HepG2 (cell line): Measurements from ENCODE around the gene TRAPPC3. TPM values are rescaled to one million over a fixed set of nuclear protein-coding genes. Genes with fewer than 3 reads are reported as not detected.

Source experiments
- CBFB ChIP-seq: sonication (generic); formaldehyde crosslinking; IDR thresholded peaks from 2 replicates; pipeline ENCODE4 v1.4.0; 2020; ENCODE audit warnings: missing genetic modification reagents
- CBX1 ChIP-seq: IDR thresholded peaks from one replicate; pipeline ENCODE4 v1.6.1; 2016; ENCODE audit warnings: antibody characterized with exemption, low read depth
- CCDC6 ChIP-seq: sonication (generic); formaldehyde crosslinking; IDR thresholded peaks from 2 replicates; pipeline ENCODE4 v1.8.1; 2022; ENCODE audit warnings: mild to moderate bottlenecking, missing genetic modification reagents, moderate library complexity
- HMG20B ChIP-seq: conservative IDR thresholded peaks from 2 replicates; pipeline ENCODE4 v1.6.1; 2016; ENCODE audit warnings: missing genetic modification reagents, missing compliant biosample characterization
- ISX ChIP-seq: sonication (generic); formaldehyde crosslinking; conservative IDR thresholded peaks from 2 replicates; pipeline ENCODE4 v1.5.0; 2020; ENCODE audit warnings: missing genetic modification reagents
- PAWR ChIP-seq: sonication (generic); formaldehyde crosslinking; IDR thresholded peaks from 2 replicates; pipeline ENCODE4 v1.4.0; 2020; ENCODE audit warnings: missing genetic modification reagents, mild to moderate bottlenecking, borderline replicate concordance
- PHF5A ChIP-seq: IDR thresholded peaks from one replicate; pipeline ENCODE4 v1.6.1; 2018; ENCODE audit warnings: low read depth, missing genetic modification reagents; ENCODE audit not compliant: unreplicated experiment
- REPIN1 ChIP-seq: sonication (generic); formaldehyde crosslinking; IDR thresholded peaks from 2 replicates; pipeline ENCODE4 v1.8.0; 2022; ENCODE audit warnings: missing genetic modification reagents, low read depth, mild to moderate bottlenecking, borderline replicate concordance
- SSRP1 ChIP-seq: IDR thresholded peaks from 2 replicates; pipeline ENCODE4 v1.6.1; 2016; ENCODE audit warnings: control low read depth
- ZNF430 ChIP-seq: sonication (generic); formaldehyde crosslinking; IDR thresholded peaks from 2 replicates; pipeline ENCODE4 v1.9.0; 2021; ENCODE audit warnings: mild to moderate bottlenecking, missing genetic modification reagents
- ZNF546 ChIP-seq: sonication (generic); formaldehyde crosslinking; conservative IDR thresholded peaks from 2 replicates; pipeline ENCODE4 v1.8.1; 2023; ENCODE audit warnings: mild to moderate bottlenecking, missing genetic modification reagents
- polyA plus RNA-seq, 8 experiments: library from polyadenylated mRNA; depleted of rRNA in 3 of 8; stranded (reverse) in 7 of 8; unstranded in 1 of 8; fragments of >200 nt; fragmentation: Illumina TruSeq in 4 of 8; extraction: Trizol in 4 of 8; gene quantifications; 2 replicates each; pipeline versions ENCODE4 v1.2.1 to v1.2.3, GENCODE V29; 2011 to 2016; ENCODE audit warnings: low read depth in 4 of 8, missing spikeins in 1 of 8, mixed read lengths in 1 of 8; ENCODE audit not compliant: insufficient read depth in 1 of 8
- total RNA-seq, 5 experiments: library from RNA; depleted of rRNA; stranded (reverse); fragments of >200 nt; fragmentation: Illumina TruSeq; extraction: Trizol; gene quantifications; 2 replicates each; pipeline ENCODE4 v1.2.3, GENCODE V29; 2016; ENCODE audit warnings: low read depth in 1 of 5
- TF ChIP-seq, protein P1 (sequence below): sonication (generic); formaldehyde crosslinking; IDR thresholded peaks from 2 replicates; pipeline ENCODE4 v1.4.0; 2020; ENCODE audit warnings: mild to moderate bottlenecking, missing genetic modification reagents
- TF ChIP-seq, protein P2 (sequence below): sonication (generic); formaldehyde crosslinking; IDR thresholded peaks from 2 replicates; pipeline ENCODE4 v1.4.0; 2020; ENCODE audit warnings: missing genetic modification reagents
- TF ChIP-seq, protein P3 (sequence below): sonication (generic); formaldehyde crosslinking; IDR thresholded peaks from 2 replicates; pipeline ENCODE4 v1.4.0; 2020; ENCODE audit warnings: mild to moderate bottlenecking, missing genetic modification reagents
- TF ChIP-seq, protein P4 (sequence below): sonication (generic); formaldehyde crosslinking; IDR thresholded peaks from 2 replicates; pipeline ENCODE4 v1.5.1; 2020; ENCODE audit warnings: missing genetic modification reagents, mild to moderate bottlenecking, borderline replicate concordance
- TF ChIP-seq, protein P5 (sequence below): sonication (generic); formaldehyde crosslinking; IDR thresholded peaks from 2 replicates; pipeline ENCODE4 v1.9.0; 2022; ENCODE audit warnings: low read depth, missing genetic modification reagents
- TF ChIP-seq, protein P6 (sequence below): sonication (generic); formaldehyde crosslinking; IDR thresholded peaks from 2 replicates; pipeline ENCODE4 v1.4.0; 2020; ENCODE audit warnings: missing genetic modification reagents
- TF ChIP-seq, protein P7 (sequence below): IDR thresholded peaks from 2 replicates; pipeline ENCODE4 v1.6.1; 2016; ENCODE audit warnings: control low read depth

Gene TRAPPC3
- total and polyA plus RNA-seq, 2 of the 13 experiments (the other 11 are each of a cell fraction or from before 2014, with no cell fraction given), result 53.7 to 62.4 TPM

DNA sequence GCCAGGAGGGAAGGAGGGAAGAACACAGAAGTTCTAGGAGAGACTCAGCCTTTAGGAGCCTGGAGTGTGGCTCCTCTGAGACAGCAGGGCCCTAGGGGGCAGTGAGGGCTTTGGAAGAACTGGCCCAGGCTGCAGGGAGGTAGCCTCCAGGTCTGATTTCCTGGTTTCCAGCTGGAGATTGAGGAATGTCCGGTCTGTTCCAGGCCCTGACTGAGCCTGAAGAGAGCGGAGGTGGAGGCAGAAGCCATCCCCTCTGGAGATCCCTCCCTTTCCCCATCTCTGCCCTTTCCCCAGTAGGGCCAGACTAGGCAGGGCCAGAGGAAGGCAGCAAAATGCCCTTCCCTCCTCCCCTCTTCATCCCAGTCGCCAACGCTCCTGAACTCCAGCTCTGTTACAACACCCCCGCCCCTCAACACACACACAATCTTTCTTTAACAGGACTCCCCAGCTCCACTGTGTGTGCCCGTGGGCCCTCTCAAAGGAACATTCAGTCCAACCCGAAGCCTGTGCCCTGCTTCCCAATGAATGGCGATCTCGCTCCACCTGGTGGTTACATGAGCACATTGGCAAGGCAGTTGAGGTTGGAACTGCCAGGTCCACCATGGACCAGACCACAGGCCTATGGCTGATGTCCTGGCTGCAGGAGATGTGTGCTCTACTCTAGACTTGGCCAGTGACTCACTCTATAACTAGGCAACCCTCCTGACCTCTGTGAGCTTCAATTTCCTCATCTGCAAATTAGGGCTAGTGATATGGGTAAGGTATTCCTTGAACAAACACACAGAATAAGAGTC, 38.7 kb upstream of the TRAPPC3 start (continued):
- TF ChIP-seq, protein P1, sequence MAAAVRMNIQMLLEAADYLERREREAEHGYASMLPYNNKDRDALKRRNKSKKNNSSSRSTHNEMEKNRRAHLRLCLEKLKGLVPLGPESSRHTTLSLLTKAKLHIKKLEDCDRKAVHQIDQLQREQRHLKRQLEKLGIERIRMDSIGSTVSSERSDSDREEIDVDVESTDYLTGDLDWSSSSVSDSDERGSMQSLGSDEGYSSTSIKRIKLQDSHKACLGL, result peak; percentile 19; the same call in 1 of the 2 replicates
- TF ChIP-seq PHF5A (CRISPR knock-in tag), result no peak
- 0 out of 2 replicates have a peak, but pooled peaks have one; percentile 67 for TF ChIP-seq SSRP1 (CRISPR knock-in tag)
- TF ChIP-seq, protein P2, sequence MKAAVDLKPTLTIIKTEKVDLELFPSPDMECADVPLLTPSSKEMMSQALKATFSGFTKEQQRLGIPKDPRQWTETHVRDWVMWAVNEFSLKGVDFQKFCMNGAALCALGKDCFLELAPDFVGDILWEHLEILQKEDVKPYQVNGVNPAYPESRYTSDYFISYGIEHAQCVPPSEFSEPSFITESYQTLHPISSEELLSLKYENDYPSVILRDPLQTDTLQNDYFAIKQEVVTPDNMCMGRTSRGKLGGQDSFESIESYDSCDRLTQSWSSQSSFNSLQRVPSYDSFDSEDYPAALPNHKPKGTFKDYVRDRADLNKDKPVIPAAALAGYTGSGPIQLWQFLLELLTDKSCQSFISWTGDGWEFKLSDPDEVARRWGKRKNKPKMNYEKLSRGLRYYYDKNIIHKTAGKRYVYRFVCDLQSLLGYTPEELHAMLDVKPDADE (CRISPR knock-in tag), result no peak
- TF ChIP-seq ZNF430 (CRISPR knock-in tag), result no peak
- TF ChIP-seq, protein P3, sequence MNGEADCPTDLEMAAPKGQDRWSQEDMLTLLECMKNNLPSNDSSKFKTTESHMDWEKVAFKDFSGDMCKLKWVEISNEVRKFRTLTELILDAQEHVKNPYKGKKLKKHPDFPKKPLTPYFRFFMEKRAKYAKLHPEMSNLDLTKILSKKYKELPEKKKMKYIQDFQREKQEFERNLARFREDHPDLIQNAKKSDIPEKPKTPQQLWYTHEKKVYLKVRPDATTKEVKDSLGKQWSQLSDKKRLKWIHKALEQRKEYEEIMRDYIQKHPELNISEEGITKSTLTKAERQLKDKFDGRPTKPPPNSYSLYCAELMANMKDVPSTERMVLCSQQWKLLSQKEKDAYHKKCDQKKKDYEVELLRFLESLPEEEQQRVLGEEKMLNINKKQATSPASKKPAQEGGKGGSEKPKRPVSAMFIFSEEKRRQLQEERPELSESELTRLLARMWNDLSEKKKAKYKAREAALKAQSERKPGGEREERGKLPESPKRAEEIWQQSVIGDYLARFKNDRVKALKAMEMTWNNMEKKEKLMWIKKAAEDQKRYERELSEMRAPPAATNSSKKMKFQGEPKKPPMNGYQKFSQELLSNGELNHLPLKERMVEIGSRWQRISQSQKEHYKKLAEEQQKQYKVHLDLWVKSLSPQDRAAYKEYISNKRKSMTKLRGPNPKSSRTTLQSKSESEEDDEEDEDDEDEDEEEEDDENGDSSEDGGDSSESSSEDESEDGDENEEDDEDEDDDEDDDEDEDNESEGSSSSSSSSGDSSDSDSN (CRISPR knock-in tag), result peak; percentile 78
- TF ChIP-seq, protein P4, sequence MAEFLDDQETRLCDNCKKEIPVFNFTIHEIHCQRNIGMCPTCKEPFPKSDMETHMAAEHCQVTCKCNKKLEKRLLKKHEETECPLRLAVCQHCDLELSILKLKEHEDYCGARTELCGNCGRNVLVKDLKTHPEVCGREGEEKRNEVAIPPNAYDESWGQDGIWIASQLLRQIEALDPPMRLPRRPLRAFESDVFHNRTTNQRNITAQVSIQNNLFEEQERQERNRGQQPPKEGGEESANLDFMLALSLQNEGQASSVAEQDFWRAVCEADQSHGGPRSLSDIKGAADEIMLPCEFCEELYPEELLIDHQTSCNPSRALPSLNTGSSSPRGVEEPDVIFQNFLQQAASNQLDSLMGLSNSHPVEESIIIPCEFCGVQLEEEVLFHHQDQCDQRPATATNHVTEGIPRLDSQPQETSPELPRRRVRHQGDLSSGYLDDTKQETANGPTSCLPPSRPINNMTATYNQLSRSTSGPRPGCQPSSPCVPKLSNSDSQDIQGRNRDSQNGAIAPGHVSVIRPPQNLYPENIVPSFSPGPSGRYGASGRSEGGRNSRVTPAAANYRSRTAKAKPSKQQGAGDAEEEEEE (CRISPR knock-in tag), result no peak
- TF ChIP-seq CBX1, result no peak
- no peak; the same call in 1 of the 2 replicates for TF ChIP-seq HMG20B
- TF ChIP-seq PAWR (CRISPR knock-in tag), result no peak
- TF ChIP-seq CCDC6, result peak; percentile 55; the same call in 1 of the 2 replicates
- TF ChIP-seq REPIN1 (CRISPR knock-in tag), result peak; percentile 65; the same call in 1 of the 2 replicates
- TF ChIP-seq ISX (CRISPR knock-in tag), result no peak
- TF ChIP-seq, protein P5, sequence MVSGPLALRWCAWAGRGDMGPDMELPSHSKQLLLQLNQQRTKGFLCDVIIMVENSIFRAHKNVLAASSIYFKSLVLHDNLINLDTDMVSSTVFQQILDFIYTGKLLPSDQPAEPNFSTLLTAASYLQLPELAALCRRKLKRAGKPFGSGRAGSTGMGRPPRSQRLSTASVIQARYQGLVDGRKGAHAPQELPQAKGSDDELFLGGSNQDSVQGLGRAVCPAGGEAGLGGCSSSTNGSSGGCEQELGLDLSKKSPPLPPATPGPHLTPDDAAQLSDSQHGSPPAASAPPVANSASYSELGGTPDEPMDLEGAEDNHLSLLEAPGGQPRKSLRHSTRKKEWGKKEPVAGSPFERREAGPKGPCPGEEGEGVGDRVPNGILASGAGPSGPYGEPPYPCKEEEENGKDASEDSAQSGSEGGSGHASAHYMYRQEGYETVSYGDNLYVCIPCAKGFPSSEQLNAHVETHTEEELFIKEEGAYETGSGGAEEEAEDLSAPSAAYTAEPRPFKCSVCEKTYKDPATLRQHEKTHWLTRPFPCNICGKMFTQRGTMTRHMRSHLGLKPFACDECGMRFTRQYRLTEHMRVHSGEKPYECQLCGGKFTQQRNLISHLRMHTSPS (CRISPR knock-in tag), result no peak
- TF ChIP-seq ZNF546 (CRISPR knock-in tag), result no peak
- TF ChIP-seq, protein P6, sequence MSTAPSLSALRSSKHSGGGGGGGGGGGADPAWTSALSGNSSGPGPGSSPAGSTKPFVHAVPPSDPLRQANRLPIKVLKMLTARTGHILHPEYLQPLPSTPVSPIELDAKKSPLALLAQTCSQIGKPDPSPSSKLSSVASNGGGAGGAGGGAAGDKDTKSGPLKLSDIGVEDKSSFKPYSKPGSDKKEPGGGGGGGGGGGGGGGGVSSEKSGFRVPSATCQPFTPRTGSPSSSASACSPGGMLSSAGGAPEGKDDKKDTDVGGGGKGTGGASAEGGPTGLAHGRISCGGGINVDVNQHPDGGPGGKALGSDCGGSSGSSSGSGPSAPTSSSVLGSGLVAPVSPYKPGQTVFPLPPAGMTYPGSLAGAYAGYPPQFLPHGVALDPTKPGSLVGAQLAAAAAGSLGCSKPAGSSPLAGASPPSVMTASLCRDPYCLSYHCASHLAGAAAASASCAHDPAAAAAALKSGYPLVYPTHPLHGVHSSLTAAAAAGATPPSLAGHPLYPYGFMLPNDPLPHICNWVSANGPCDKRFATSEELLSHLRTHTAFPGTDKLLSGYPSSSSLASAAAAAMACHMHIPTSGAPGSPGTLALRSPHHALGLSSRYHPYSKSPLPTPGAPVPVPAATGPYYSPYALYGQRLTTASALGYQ (CRISPR knock-in tag), result no peak
- TF ChIP-seq, protein P7, sequence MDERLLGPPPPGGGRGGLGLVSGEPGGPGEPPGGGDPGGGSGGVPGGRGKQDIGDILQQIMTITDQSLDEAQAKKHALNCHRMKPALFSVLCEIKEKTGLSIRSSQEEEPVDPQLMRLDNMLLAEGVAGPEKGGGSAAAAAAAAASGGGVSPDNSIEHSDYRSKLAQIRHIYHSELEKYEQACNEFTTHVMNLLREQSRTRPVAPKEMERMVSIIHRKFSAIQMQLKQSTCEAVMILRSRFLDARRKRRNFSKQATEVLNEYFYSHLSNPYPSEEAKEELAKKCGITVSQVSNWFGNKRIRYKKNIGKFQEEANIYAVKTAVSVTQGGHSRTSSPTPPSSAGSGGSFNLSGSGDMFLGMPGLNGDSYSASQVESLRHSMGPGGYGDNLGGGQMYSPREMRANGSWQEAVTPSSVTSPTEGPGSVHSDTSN (CRISPR knock-in tag), result no peak
- no peak; the same call in 1 of the 2 replicates for TF ChIP-seq CBFB (CRISPR knock-in tag)
